DMS153 treated with DMSO at 0.1 percent for 48 hours (cell line): ENCODE measurements around the gene GNG12.

Experiments used
- DNase-seq: peaks from one replicate; lab custom pipeline; 2025; ENCODE audit not compliant: unreplicated experiment; lab: John Stamatoyannopoulos, UW

GNG12 gene

DNA sequence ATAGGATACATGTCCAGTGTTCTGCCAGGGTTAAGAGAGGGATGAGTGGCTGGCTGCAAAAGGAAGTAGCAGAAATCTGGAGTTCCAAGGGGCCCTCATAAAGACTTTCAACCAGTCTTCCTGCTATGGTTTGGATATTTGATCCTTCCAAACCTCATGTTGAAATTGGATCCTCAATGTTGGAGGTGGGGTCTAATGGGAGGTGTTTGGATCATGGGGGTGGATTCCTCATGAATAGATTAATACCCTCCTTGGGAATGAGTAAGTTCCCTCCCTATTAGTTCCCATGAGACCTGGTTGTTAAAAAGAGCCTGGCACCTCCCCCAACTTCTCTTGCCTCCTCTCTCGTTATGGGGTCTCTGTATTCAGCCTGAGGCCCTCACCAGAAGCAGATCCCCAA, 10.1 kb upstream of the GNG12 start:
- no peak for DNase-seq

DNA sequence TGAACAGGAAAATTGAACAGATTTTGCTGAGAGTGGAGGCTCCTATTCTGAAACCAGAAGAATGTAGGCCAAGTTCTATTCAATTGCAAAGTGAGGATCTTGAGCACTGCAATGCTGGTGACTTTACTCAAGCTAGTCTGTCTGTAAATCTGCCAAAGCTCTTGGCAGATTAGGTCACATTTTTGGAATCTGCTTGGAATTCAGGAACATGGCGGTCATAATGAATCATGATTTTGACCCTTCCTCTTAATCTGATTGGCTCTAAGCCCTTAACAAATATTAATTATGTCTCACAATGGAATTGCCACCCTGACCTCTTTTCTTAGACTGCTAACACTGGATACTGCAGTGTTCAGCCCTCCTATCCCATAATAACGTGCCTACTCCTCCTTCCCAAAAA, 7.2 kb upstream of the GNG12 start:
- DNase-seq, result no peak

DNA sequence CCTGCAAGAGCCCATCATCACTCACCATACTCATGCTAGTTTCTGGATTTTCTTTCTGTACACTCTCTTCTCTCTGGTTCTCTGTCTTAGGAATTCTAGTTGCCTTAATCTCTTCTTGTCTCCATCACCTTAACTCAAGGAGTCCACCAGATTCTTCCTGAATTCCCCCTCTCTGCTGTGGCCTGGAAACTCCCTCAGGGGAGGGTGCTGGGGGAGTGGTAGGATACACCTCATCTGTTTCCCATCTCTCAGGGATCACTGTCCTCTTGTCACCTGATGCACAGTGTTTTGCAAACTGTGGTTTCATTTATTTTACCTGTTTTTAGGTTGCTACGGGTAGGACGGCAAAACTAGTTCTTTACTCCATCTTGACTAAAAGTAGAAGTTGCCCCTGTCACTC, 6.6 kb upstream of the GNG12 start:
- no peak for DNase-seq

DNA sequence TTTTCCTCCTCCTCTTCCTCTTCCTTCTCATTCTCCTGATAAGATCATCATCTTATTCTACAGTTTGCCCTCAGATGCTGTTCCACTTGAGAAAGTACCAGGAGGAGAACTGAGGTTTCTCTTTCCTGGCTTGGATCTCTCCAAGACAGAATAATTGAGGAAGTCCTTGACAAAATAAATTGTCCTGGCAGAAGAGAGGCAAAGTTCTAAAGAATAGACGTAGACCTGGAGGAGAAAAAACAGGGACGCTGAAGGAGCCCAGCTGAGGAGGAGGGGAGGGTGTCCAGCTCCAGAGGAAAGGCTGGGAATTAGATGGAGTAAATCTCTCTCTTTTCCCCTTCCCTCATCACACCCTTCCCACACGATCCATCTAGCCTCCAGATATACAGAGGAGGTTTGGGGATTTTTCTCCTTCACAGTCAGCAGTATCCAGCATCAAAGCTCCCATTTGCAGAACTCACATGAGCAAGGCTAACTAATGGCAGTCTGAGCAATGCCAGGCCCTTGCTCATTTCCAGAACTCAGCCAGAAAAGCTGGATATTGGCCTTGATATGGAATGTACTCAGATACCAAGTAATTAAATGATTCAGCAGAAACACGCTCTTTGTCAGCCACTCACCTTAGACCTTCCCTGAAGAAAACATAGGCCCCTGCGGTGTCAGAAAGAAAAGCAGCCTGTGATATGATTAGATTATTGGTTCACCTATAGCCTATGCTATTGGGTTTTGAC, 5.1 kb upstream of the GNG12 start:
- DNase-seq, result no peak

DNA sequence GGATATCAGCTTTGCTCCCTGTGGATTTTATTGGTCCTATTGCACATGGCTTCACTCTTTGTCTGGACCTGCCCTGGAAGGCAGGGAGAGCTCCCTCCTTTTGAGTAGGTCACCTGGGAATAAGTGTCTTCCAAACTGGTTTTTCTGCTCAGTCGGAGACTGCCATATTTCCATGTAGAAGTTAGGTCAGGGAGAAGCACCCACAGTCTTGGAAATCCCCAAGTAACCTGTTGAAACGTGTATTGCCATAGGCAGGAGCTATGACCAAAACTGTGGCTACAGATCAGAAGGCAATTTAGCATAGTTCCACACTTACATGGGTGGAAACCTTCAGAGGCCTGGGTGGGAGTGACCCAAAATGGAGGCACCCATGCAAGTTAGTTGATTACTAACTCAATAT, 3.5 kb upstream of the GNG12 start:
- DNase-seq, result no peak

DNA sequence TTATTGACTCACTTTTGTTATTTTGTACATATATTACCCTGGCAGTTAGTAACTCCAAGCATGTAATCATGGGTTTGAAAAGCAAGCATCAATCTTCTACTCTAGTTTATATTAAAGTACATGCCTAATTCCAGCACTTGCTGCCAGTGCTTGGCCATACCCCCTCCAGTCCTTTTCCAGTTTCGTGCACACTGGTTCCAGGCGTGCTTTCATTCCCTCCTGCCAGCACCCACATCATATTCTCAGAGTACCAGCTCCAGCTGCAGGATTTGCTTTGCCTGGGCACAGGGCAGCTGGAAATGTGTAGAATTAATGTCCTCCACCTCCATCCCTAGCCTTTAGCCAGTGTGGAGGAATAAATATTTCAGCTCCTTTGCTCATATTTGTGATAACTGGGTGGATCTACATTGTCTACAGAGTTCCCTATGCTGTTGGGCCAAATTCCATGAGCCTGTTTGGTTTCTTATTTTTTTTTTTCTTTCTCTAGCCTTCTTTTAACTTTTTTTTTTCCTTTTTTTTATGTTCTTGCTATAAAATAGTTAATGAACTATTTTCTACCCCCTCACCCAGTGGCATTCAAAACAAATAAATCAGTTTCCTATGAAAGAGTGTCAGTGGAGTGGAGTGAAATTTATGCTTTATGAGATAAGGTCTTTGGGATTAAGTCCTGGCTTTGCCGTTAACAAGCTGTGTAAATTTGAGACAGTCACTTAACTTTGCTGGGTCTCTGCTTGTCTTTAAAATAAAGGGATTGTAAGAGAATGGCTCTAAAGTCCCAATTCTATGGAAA, 2.6 kb upstream of the GNG12 start:
- no peak for DNase-seq

DNA sequence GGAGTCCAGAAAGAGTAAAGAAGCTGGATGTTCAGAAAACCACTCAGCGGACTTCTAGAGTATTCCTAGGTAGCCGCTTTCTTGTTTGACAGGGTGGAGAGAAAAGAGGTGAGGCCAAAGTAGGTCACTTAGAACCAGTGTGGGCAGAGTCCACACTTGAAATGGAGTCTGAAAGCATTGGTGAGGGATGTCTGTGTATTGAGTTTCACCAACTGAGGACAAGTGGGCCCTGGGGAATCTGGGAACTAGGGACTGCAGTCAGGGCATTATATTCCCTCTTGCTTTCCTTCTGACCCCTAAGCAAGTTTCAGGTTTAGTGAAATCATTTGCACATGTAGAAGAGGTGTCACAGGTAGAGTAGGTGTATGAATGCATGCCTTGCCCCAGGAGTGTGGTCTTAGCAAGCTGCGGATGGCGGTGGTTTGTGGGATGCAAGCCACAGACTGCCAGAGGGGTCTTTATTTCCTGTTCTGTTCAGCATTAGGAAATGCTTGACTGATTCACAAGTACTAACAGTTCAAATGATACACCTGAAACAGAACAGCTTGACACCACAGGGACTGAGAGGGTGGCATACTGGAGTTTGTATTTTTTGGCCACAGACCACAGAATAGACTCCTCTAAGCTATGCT, 1.1 kb upstream of the GNG12 start:
- DNase-seq, result no peak

DNA sequence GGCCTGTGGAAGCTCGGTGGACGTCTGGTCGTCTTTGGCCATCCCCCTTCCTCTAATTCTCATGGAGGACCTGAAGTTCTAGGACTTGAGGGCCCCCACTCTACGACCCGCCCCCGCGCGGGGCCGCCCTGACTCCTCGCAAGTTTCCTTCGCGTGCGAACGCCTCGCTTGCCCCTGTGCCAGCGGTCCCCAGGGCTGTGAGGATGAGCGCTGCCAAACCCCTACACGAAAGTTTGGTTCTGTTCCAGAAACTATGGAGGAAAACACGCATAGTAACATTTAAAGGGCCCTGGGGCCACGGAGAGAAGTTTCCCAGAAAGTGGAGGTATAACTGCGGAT, 304 bp upstream of the GNG12 start:
- DNase-seq, result no peak

DNA sequence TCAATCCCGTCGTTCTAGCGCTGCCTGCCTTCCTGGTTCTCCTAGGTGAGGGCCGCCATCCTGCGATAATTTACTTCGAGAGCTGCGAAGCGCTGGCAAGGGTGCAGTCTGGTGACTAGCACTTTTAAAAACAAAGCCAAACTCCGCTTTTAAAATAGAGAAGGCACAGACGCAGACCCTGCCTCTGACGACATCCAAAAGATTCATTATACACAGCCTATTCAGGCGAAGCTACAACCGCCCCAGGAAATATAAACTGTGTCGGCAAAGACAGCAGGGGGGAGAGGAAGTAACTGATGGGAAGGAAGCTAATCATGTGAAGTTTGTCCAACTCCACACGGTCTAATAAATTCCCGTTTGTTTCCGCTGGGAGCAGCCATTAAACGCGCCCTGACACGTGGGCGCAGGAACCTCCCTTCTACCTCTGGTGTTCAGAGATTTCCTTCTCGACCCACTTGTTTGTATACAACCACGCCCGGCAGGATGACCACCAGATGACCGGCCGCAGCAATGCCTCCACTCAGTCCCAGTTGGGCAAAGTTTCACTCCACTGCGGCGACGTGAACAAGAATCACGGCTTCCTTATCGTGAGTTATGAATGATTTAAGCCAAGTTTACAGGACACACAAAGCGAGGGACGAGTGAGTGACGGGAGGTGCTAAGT, 1.3 kb downstream of the GNG12 start:
- no peak for DNase-seq

DNA sequence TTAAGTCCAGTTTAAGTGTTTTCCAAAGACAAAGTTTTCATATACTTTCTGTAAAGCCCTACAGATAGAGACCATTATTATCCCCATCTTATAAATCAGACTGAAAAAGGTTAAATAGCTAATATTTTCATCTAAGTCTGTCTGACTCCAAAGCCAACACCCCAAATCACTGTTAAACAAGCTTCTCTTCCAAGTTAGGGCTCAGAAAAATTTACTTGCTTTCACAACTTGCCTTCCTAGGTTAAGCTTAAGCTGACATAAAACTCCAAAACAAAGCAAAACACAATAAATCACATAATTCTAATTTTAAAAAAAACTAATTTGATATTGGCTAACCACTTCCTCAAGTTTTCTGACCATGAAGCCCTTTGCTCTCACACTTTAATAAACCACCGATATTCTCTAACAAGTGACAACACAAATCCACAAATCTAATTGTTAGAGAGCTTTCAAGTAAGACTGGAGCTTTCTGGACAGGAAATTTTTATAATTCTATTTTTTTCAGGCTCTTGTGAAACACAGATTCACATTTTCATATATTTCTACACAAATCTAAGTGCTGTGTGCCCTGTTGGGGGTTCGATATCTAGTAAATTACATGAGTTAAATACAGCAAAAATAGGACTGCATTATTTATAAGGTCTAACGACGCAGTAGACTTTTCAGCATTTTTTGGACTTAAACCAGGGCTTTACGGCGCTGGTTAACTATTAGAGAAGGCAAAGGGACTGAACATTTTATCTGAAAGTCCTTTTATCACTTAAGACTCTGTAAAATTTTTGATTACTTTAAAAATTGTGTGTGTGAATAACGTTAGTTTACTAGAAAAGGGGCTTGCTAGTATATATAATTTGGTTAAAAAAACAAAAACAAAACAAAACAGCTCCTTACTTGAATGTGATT, 2.1 kb downstream of the GNG12 start:
- DNase-seq, result no peak

DNA sequence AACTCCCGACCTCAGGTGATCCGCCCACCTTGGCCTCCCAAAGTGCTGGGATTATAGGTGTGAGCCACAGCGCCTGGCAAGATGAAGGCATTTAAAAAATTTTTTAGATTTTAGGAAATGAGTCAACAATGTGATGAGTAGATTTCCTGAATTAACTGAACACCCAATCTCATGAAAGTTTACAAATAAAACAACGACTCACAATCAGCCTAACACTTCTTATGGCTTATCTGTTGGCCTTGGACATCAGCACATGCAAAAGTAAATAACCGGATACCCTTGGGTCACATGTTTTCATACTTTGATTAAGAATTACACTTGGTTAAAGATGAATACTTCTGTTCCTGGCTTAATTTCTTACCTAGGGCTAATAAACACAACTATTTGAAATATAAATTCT, 3.0 kb downstream of the GNG12 start:
- DNase-seq, result no peak

DNA sequence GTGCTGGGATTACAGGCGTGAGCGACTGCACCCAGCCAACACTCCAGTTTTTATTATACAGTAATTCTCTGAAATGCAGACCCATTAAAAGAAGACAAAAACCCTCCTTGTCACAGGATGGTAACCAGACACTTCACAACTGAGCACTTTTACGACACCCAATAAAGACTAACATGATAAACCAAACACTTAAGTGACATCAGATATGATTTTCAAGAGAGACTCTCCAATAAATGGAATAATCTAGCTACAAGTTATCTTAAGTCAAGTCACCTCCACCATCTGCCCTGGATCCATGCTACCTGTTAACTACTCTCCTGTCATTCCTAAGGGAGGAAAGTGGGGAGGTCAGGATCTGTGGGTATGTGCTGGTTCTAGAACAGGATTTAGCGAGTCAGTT, 5.6 kb downstream of the GNG12 start:
- DNase-seq, result no peak

DNA sequence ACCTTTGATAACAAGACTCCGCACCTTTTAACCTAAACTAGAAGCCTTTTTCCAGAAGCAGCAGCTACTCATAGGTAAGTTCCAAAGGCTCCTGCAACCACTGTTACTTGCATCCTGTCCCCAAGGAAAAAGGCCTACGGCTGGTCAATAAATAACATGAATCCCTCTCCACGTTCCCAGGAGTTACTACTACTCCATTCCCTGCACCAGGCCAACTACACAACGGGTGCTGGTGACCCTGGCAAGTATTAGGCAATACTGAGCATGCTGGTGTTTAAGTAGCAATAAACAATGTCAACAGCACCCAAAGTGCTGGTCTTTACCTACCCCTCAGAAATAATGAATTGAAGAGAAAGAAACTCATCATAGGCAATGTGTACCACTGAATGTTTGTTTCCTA, 7.7 kb downstream of the GNG12 start:
- DNase-seq, result no peak

DNA sequence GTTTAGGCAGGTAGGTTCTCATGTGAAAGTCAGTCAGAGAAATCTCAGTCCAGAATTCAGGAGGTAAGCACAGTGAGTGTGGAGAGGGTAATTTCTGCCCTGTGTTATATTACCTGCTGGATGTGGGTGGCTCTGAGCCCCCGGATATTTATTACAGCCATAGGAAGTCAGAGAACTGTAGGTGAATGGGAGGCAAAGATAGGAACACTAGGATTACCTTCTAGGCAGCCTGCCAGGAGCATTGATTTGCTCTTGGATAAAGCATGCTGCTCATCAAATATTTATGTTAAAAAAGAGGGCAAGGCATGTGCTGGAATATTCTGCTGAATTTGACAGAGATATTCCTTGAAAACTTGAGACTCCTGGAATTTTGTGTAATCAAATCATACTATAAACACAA, 8.5 kb downstream of the GNG12 start:
- no peak for DNase-seq

DNA sequence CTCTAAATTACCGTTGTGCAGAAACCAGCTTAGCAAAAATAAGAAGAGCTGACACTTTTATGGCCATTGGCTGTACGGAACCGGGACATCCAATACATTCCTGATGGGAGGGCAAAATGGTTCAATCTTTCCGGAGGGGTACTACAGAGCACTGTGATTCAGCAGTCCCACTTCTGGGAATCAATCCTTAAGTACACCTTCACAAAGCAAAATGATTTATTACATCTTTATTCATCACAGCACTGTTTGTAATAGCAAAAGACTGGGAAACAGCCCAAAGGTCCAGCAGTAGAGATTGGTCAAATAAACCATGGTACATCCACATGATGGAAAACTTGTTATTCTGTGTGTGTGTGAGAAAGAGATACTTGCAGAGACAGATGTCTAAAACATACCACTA, 9.7 kb downstream of the GNG12 start:
- DNase-seq, result no peak

DNA sequence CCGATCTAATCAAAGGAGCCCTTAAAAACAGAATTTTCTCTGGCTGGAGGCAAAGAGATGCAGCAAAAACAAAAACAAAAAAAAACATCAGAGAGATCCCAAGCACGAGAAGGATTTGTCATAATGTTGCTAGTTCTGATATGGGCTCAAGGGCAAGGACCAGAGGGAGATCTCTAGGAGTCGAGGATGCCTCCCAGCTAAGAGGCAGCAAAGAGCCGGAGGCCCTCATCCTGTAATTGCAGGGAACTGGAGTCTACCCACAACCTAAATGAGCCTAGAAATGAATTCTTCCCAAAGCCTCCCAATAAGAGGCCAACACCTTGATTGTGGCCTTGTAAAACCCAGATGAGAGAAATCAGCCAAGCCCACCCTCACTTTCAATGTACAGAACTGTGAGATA, 12.0 kb downstream of the GNG12 start:
- DNase-seq, result no peak

DNA sequence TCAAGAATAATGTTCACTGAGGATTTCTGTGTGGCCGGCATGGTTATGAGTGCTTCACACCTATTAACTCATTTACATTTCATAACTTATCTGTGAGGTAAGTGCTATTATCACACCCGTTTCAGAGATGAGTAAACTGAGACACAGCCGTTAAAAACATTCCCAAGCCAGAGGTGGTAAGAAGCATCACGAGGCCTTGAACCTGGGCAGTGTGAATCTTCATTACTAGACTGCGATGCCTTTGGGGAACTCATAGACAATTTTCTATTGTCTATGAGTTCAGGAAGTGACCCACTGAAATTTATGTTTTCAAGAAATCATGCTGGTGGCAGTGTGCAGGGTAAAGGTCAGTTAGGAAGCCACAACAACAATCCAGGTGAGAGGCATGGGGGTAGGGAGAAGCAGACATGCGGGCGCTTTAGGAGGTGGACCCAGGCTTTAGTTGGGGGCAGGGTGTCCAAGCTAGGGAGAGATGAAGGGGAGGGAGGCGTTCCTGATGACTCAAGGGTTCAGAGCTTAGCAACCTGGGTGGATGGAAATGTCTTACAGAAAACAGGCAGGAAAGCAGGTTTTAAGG, 14.5 kb downstream of the GNG12 start:
- no peak for DNase-seq

DNA sequence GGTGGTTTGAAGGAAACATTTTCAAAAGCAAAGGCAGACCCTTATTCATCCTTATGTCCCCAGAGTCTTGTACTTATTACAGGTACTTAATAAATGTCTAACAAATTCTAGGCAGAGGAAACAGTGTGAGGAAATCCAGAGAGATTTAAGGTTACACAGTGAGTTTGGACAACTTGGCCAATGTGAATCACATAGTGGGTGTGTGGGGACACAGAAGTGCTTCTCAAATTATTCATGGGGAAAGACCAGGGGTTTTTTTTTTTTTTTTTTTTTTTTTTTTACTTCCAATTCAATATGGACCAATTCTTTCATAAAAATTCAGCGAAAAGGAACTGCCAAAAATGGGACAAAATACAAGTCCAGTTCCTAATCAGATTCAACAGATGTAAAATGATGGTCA, 15.1 kb downstream of the GNG12 start:
- no peak for DNase-seq

DNA sequence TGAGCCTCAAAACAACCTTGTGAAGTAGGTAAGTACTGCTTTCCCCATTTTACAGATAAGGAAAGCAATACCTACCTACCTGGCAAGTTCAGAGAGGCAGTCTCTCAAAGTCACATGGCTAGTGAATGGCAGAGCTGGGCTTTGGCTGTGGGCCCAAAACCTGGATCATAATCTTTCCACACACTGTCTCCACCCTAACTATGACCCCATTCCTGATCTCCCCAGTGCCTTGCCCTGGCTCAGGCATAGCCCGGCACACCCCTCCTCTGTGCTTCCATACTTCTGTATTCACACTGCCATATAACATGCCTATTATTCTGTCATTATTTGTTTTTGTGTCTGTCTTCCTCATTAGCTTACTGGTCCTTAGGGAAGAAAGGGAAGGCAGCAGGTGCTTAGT, 15.9 kb downstream of the GNG12 start:
- no peak for DNase-seq

DNA sequence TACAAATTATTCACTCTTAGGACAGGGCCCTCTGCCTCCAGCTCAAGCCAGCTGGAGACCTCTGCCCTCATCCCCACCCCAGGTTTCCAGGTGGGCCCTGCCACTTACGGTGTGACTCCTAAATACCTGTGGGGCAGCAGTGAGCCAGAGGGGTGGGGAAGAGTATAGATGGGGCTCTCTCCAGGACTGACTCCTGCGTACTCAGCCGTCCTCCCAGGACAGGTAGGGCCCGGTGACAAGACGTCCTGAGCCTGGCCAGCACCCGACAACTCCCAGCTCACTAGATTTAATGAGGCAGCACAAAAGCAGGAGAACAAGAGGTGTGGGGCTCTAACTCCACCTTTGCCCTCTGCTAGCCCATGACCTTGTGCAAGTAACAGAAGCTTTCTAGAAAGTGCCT, 16.8 kb downstream of the GNG12 start:
- no peak for DNase-seq

DNA sequence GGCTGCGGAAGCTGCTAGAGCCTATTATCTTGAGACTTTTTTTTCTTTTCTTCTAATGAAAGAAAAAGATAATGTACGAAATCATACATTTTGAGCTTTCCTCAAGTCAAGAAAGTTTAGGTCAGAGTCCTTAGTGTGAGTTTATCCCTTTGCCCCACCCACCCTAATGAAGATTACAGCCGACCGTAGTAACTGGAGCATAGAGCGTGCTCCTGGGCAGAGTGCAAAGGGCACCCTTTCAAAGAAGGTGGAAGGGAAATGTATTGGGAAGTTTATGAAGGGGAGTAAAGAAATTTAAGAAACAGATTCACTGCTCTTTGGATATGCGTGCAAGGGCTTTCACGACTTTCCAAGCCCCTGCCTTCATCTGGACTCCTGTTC, 17.2 kb downstream of the GNG12 start:
- no peak for DNase-seq
